LNCaP clone FGC (cell line): ENCODE measurements around the gene ZNF280D.
A peak's percentile ranks its signal among the peaks of the same experiment; 100 is the strongest.

ENCODE experiments used
- DNase-seq: peaks from one replicate; pipeline ENCODE4 v3.0.0-alpha.2; 2011; ENCODE audit warnings: low read depth
- H3K4me3 ChIP-seq: 2 replicates; pipeline ENCODE4 v1.5.1; 2011; ENCODE audit warnings: mild to moderate bottlenecking, low read depth, low read length, control low read depth
- CTCF ChIP-seq: IDR thresholded peaks from 2 replicates; pipeline ENCODE4 v1.5.1; 2012; ENCODE audit warnings: mild to moderate bottlenecking; ENCODE audit not compliant: control insufficient read depth, insufficient read depth; ENCODE audit errors: extremely low read depth

Gene ZNF280D

DNA sequence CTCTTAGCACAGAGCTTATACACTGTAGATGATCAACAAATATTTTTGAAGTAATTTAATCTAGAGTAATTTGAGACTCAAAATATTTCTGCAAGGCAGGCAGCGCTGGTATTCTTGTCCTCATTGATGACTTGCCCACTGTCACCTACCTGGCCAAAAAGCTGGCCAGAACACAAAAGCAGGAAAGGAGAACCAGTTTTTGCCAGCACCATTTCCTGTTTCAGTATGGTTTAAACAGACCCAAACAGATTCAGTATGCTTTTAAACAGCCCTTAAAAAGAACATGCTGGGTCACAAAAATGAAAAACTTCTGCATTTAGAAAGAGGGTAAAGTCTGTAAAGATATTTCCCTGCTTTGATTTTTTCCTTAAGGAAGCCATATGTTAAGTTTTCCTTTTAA is 42.3 kb upstream of the ZNF280D start:
- no peak for DNase-seq
- H3K4me3 ChIP-seq, result no peak overlapping the region
- no peak for TF ChIP-seq CTCF

DNA sequence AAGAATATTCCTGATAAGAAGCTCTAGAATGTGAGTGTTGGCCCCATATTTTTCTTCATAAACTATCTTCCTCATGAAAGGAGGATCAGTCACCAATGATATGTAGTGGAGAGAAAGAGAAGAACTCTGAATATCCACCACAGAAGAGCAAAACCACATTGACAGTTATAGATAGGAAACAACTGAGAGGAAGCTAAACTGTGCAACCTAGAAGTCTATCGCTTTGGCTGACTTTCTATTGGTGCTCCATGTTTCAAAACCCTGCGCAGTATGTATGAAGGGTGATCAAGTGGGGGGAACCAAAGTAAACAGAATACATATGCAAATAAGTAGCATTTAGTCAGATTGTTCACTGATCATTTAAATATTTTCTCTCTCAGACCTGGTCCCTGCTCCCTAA is 41.0 kb upstream of the ZNF280D start:
- H3K4me3 ChIP-seq, result no peak overlapping the region
- no peak for TF ChIP-seq CTCF
- no peak for DNase-seq

GRCh38 chr15:56772868-56773639 is 39.7 kb upstream of the ZNF280D start:
- H3K4me3 ChIP-seq, result no peak overlapping the region
- no peak for TF ChIP-seq CTCF
- peak; percentile 59 for DNase-seq

- H3K4me3 ChIP-seq, result no peak overlapping the region
- no peak for TF ChIP-seq CTCF
- DNase-seq, result no peak
These were observed 36.9 kb upstream of the ZNF280D start for GRCh38 chr15:56770173-56770572.

GRCh38 chr15:56767315-56767714 is 34.0 kb upstream of the ZNF280D start:
- H3K4me3 ChIP-seq, result no peak overlapping the region
- no peak for DNase-seq
- no peak for TF ChIP-seq CTCF

GRCh38 chr15:56765251-56765650 is 31.9 kb upstream of the ZNF280D start:
- TF ChIP-seq CTCF, result no peak
- no peak overlapping the region for H3K4me3 ChIP-seq
- peak; percentile 73 for DNase-seq

GRCh38 chr15:56763141-56763895 is 30.0 kb upstream of the ZNF280D start:
- H3K4me3 ChIP-seq, result no peak overlapping the region
- DNase-seq, result no peak
- no peak for TF ChIP-seq CTCF
